Natural killer cell (primary cell): Measurements from ENCODE around the gene MARCOL. TPM values are rescaled to one million over a fixed set of nuclear protein-coding genes. Genes with fewer than 3 reads are reported as not detected.
"Not testable (repeated sequence)": the region's sequence is repeated elsewhere in the genome, so short reads cannot be mapped to it uniquely, and the experiment has no call there.

Experiments
- ATAC-seq, 3 donors: fragments of 150-1000 bp in 2 of 3; fragments of 200-7000 bp in 1 of 3; cut with Tn5 transposase; 1 replicate in 1 of 3; 2 replicates in 2 of 3; pipeline ENCODE4 v1.10.0; 2021; ENCODE audit warnings: mild to moderate bottlenecking in 2 of 3, moderate library complexity in 2 of 3
- DNase-seq, 2 donors: peaks; one replicate each; pipeline versions ENCODE4 v3.0.0 to v3.0.0-alpha.2; 2013 to 2021; ENCODE audit warnings: mixed read lengths in 1 of 2
- H3K27ac ChIP-seq: one replicate; pipeline ENCODE4 v1.5.1; 2013; ENCODE audit warnings: mild to moderate bottlenecking, low read length
- H3K27me3 ChIP-seq: one replicate; pipeline ENCODE4 v1.6.1; 2013; ENCODE audit warnings: low read length; ENCODE audit not compliant: control insufficient read depth, insufficient read depth
- H3K36me3 ChIP-seq: one replicate; pipeline ENCODE4 v1.6.1; 2013; ENCODE audit warnings: low read length; ENCODE audit not compliant: control insufficient read depth, insufficient read depth
- H3K4me1 ChIP-seq: one replicate; pipeline ENCODE4 v1.6.1; 2013; ENCODE audit warnings: low read length; ENCODE audit not compliant: control insufficient read depth, insufficient read depth
- H3K4me3 ChIP-seq: one replicate; pipeline ENCODE4 v1.5.1; 2013; ENCODE audit warnings: low read length
- H3K9me3 ChIP-seq: one replicate; pipeline ENCODE4 v1.6.1; 2013; ENCODE audit warnings: low read length; ENCODE audit not compliant: control insufficient read depth, insufficient read depth
- H3K27ac Mint-ChIP-seq, 2 donors: one replicate each; pipeline ENCODE4 v1.8.0; 2022; ENCODE audit warnings: mild to moderate bottlenecking in 2 of 2, mixed read lengths in 2 of 2, moderate library complexity in 1 of 2
- H3K27me3 Mint-ChIP-seq, 2 donors: one replicate each; pipeline ENCODE4 v1.8.0; 2022; ENCODE audit warnings: low read depth in 2 of 2, mixed read lengths in 2 of 2
- H3K36me3 Mint-ChIP-seq: one replicate; pipeline ENCODE4 v1.8.0; 2022; ENCODE audit warnings: mixed read lengths
- H3K4me1 Mint-ChIP-seq, 2 donors: one replicate each; pipeline ENCODE4 v1.8.0; 2022; ENCODE audit warnings: mixed read lengths in 2 of 2
- H3K4me3 Mint-ChIP-seq: one replicate; pipeline ENCODE4 v1.8.0; 2022; ENCODE audit warnings: mild to moderate bottlenecking, moderate library complexity, mixed read lengths
- H3K9me3 Mint-ChIP-seq, 2 donors: one replicate each; pipeline ENCODE4 v1.8.0; 2022; ENCODE audit warnings: mixed read lengths in 2 of 2
- WGBS: methylation state at CpG from one replicate; pipeline ENCODE4 v1.1.7; 2013; ENCODE audit warnings: missing lambda C conversion rate; ENCODE audit not compliant: insufficient coverage; 5-methylcytosine and 5-hydroxymethylcytosine counted together
- intact Hi-C: fragments of 100-400 bp; cut with micrococcal nuclease; formaldehyde crosslinking; loops from one replicate; pipeline ENCODE4 v1.14.2; 2022
- total RNA-seq, 4 donors: library from RNA; stranded (reverse); fragments of 120-200 nt in 1 of 4; gene quantifications; one replicate each; pipeline versions ENCODE4 v1.2.3 to v1.2.4, GENCODE V29; 2013 to 2022
- TF ChIP-seq, protein P1 (sequence below): fragments of 200-600 bp; IDR thresholded peaks from one replicate; pipeline ENCODE4 v1.8.0; 2022; ENCODE audit warnings: antibody characterized with exemption

MARCOL gene
- total RNA-seq, 3 donors from 2014 or later (not counting 1 experiment from before 2014, with no cell fraction given): not detected

DNA sequence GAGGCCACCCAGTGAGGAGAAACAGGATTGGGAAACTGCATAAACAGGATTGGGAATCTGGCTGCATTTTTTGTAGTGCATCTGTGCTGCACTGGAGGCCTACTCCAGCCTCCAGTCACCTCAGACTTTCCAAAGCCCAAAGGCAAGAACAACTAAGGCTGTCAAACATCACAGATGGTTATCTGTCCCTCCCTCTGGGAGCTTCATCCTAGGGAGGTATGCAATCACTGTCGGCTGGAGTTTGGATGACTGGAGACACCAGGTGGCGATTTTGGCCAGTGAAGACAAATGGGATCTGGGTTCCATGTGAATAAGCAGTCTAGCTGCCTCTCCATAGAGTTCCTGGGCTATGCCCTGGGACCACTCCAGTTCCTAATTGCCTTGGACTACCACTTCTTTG is 21.0 kb downstream of the MARCOL start:
- Histone ChIP-seq H3K36me3 (no peaks in the 10 kb centered on the region), H3K9me3 (peaks cover 4% of the 10 kb centered on the region), H3K27ac (no peak overlapping the region), H3K4me1 (no peaks in the 10 kb centered on the region), H3K4me3 (no peak overlapping the region), H3K27me3 (no peaks in the 10 kb centered on the region)
- no peak for ATAC-seq
- TF ChIP-seq, protein P1, sequence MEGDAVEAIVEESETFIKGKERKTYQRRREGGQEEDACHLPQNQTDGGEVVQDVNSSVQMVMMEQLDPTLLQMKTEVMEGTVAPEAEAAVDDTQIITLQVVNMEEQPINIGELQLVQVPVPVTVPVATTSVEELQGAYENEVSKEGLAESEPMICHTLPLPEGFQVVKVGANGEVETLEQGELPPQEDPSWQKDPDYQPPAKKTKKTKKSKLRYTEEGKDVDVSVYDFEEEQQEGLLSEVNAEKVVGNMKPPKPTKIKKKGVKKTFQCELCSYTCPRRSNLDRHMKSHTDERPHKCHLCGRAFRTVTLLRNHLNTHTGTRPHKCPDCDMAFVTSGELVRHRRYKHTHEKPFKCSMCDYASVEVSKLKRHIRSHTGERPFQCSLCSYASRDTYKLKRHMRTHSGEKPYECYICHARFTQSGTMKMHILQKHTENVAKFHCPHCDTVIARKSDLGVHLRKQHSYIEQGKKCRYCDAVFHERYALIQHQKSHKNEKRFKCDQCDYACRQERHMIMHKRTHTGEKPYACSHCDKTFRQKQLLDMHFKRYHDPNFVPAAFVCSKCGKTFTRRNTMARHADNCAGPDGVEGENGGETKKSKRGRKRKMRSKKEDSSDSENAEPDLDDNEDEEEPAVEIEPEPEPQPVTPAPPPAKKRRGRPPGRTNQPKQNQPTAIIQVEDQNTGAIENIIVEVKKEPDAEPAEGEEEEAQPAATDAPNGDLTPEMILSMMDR: no peak
- 75% methylated on average over 2 of the region's 2 CpGs for WGBS
- Mint-ChIP-seq H3K4me3 (no peak overlapping the region), H3K27ac (no peak overlapping the region), H3K9me3 (peaks cover 12 to 21% of the 10 kb centered on the region in 2 donors), H3K36me3 (peaks cover 17% of the 10 kb centered on the region), H3K27me3 (peaks cover 0 to 3% of the 10 kb centered on the region in 2 donors), H3K4me1 (no peaks in the 10 kb centered on the region)
- DNase-seq: no peak
- intact Hi-C loops: no loop called here

DNA sequence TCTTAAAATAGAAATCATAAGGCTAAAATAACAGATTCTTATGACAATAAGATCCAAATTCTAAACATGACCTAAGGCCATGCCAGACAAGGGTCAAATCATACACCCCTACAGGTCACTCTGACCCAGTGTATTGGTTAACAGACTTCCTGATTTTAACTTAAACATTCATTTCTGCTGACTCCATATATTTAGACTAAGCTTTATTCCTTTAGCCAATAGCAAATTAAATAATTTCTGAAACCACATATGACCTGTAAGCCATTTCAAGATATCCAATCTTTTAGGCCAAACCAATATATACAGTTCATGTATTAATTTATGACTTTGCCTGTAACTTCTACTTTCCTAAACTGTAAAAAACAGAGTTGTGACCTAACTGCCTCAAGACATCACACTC is 22.9 kb downstream of the MARCOL start:
- Mint-ChIP-seq H3K4me3 (no peak overlapping the region), H3K4me1 (no peaks in the 10 kb centered on the region), H3K9me3 (peaks cover 10 to 26% of the 10 kb centered on the region in 2 donors), H3K27ac (no peak overlapping the region), H3K36me3 (peaks cover 17% of the 10 kb centered on the region), H3K27me3 (peaks cover 0 to 3% of the 10 kb centered on the region in 2 donors)
- no peak for DNase-seq
- intact Hi-C loops: no loop called here
- peaks cover 4% of the 10 kb centered on the region for H3K9me3 ChIP-seq
- H3K36me3 ChIP-seq: no peaks in the 10 kb centered on the region
- no peak overlapping the region for H3K4me3 ChIP-seq
- no peak for ATAC-seq
- TF ChIP-seq, protein P1: no peak
- H3K27ac ChIP-seq: no peak overlapping the region
- no peaks in the 10 kb centered on the region for H3K4me1 ChIP-seq
- no peaks in the 10 kb centered on the region for H3K27me3 ChIP-seq

GRCh38 chr5:148267962-148268361 is 29.6 kb downstream of the MARCOL start:
- ATAC-seq (no peak), DNase-seq (no peak)
- H3K9me3 Mint-ChIP-seq: peaks cover 2 to 10% of the 10 kb centered on the region in 2 donors
- intact Hi-C loops: no loop called here
- no peaks in the 10 kb centered on the region for H3K36me3 ChIP-seq
- no peak overlapping the region for H3K4me3 ChIP-seq
- no peaks in the 10 kb centered on the region for H3K27me3 ChIP-seq
- WGBS: 80% methylated on average over 3 of the region's 3 CpGs
- H3K36me3 Mint-ChIP-seq: no peaks in the 10 kb centered on the region
- no peaks in the 10 kb centered on the region for H3K4me1 ChIP-seq
- no peaks in the 10 kb centered on the region for H3K9me3 ChIP-seq
- H3K27me3 Mint-ChIP-seq: peaks cover 0 to 3% of the 10 kb centered on the region in 2 donors
- no peak overlapping the region for H3K27ac Mint-ChIP-seq
- TF ChIP-seq, protein P1: no peak
- no peak overlapping the region for H3K27ac ChIP-seq
- no peak overlapping the region for H3K4me3 Mint-ChIP-seq
- no peaks in the 10 kb centered on the region for H3K4me1 Mint-ChIP-seq

GRCh38 chr5:148268566-148268965 is 30.2 kb downstream of the MARCOL start, which contains the start of gene SPINK13:
Gene SPINK13 (plus strand): TSS chr5:148268794. CDS start chr5:148270073, 1,279 bp downstream.
- Histone ChIP-seq H3K36me3 (no peaks in the 10 kb centered on the region), H3K27ac (no peak within 1 kb of the TSS), H3K4me1 (no peaks in the 10 kb centered on the region), H3K9me3 (no peaks in the 10 kb centered on the region), H3K4me3 (no peak within 1 kb of the TSS), H3K27me3 (no peaks in the 10 kb centered on the region)
- Mint-ChIP-seq H3K9me3 (peaks cover 2 to 10% of the 10 kb centered on the region in 2 donors), H3K36me3 (no peaks in the 10 kb centered on the region), H3K27me3 (peaks cover 0 to 3% of the 10 kb centered on the region in 2 donors), H3K4me3 (no peak within 1 kb of the TSS), H3K4me1 (no peaks in the 10 kb centered on the region), H3K27ac (no peak within 1 kb of the TSS)
- 91% methylated on average over 4 of the region's 4 CpGs for WGBS
- DNase-seq: no peak
- ATAC-seq: no peak
- intact Hi-C loops: no loop called here
- TF ChIP-seq, protein P1: no peak

DNA sequence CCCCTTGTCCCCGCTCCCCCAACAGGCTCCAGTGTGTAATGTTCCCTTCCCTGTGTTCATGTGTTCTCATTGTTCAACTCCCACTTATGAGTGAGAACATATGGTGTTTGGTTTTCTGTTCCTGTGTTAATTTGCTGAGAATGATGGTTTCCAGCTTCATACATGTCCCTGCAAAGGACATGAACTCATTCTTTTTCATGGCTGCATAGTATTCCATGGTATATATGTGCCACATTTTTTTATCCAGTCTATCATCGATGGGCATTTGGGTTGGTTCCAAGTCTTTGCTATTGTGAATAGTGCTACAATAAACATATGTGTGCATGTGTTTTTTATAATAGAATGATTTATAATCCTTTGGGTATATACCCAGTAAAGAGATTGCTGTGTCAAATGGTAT is 36.8 kb downstream of the MARCOL start:
- H3K27ac ChIP-seq, H3K4me3 Mint-ChIP-seq, H3K27me3 Mint-ChIP-seq, ATAC-seq, H3K9me3 ChIP-seq, H3K4me1 ChIP-seq, intact Hi-C loops, H3K27ac Mint-ChIP-seq, H3K4me1 Mint-ChIP-seq, H3K4me3 ChIP-seq, H3K27me3 ChIP-seq, DNase-seq, H3K36me3 ChIP-seq: not testable (repeated sequence)
- Mint-ChIP-seq H3K36me3 (peaks cover 16% of the 10 kb centered on the region), H3K9me3 (peaks cover 13% of the 10 kb centered on the region in 2 donors)
- WGBS: 100% methylated on average over 1 of the region's 2 CpGs
